Uterus (tissue), 4 donors: Measurements from ENCODE around the gene DLL3. TPM values are rescaled to one million over a fixed set of nuclear protein-coding genes. Genes with fewer than 3 reads are reported as not detected.

Experiments used
- DNase-seq, 2 donors: peaks; one replicate each; pipeline ENCODE4 v3.0.0-alpha.2; 2019 to 2020
- H3K27ac ChIP-seq, 2 donors: fragments of 200-600 bp; sonication (generic); 1 replicate in 1 of 2; 2 replicates in 1 of 2; pipeline ENCODE4 v1.5.1; 2016 to 2018
- H3K27me3 ChIP-seq, 2 donors: fragments of 200-600 bp; sonication (generic); one replicate each; pipeline ENCODE4 v1.5.1; 2018 to 2019; ENCODE audit warnings: control low read depth in 1 of 2
- H3K36me3 ChIP-seq, 2 donors: fragments of 200-600 bp; sonication (generic); one replicate each; pipeline ENCODE4 v1.5.1; 2019; ENCODE audit warnings: control low read depth in 1 of 2
- H3K4me1 ChIP-seq, 2 donors: fragments of 200-600 bp; sonication (generic); one replicate each; pipeline ENCODE4 v1.5.1; 2018 to 2019; ENCODE audit warnings: control low read depth in 1 of 2
- H3K4me3 ChIP-seq, 2 donors: fragments of 200-600 bp; sonication (generic); 1 replicate in 1 of 2; 2 replicates in 1 of 2; pipeline ENCODE4 v1.5.1; 2018 to 2019; ENCODE audit warnings: mild to moderate bottlenecking in 1 of 2
- H3K9me3 ChIP-seq, 2 donors: fragments of 200-600 bp; sonication (generic); one replicate each; pipeline ENCODE4 v1.5.1; 2019; ENCODE audit warnings: control low read depth in 1 of 2
- POLR2A ChIP-seq, 2 donors: fragments of 450-650 bp; IDR thresholded peaks; one replicate each; pipeline ENCODE4 v1.6.1; 2016; ENCODE audit warnings: antibody characterized with exemption in 2 of 2, mild to moderate bottlenecking in 1 of 2, moderate library complexity in 1 of 2
- intact Hi-C: fragments of 100-400 bp; cut with DNase I; formaldehyde crosslinking; loops from one replicate; pipeline ENCODE4 v1.15.1; 2023; ENCODE audit warnings: low total_unique reads
- total RNA-seq, 4 donors: library from RNA; depleted of rRNA in 3 of 4; stranded (reverse); fragments of >200 nt in 3 of 4; gene quantifications; one replicate each; pipeline versions ENCODE4 v1.1.0 to v1.2.4, GENCODE V29; 2014 to 2023
- TF ChIP-seq, protein P1 (sequence below), 4 experiments: fragments of 200-600 bp in 2 of 4; fragments of 450-650 bp in 2 of 4; sonication (generic) in 2 of 4; IDR thresholded peaks; one replicate each; pipeline ENCODE4 v1.5.1; 2016 to 2019; ENCODE audit warnings: antibody characterized with exemption in 4 of 4, mild to moderate bottlenecking in 2 of 4, moderate library complexity in 1 of 4
- donor health status: DM: yes; HTN: yes; CAD: no.

The DLL3 gene
- total RNA-seq, 4 donors from 2014 or later: 0.41 TPM; not detected in 3

GRCh38 chr19:39494661-39495060 is 4.1 kb upstream of the DLL3 start:
- Histone ChIP-seq H3K4me3 (no peak overlapping the region), H3K4me1 (peaks cover 0 to 15% of the 10 kb centered on the region in 2 donors), H3K36me3 (no peaks in the 10 kb centered on the region), H3K27me3 (peaks cover 16 to 21% of the 10 kb centered on the region in 2 donors), H3K27ac (no peak overlapping the region), H3K9me3 (no peaks in the 10 kb centered on the region)
- no peak for DNase-seq
- TF ChIP-seq, protein P1, sequence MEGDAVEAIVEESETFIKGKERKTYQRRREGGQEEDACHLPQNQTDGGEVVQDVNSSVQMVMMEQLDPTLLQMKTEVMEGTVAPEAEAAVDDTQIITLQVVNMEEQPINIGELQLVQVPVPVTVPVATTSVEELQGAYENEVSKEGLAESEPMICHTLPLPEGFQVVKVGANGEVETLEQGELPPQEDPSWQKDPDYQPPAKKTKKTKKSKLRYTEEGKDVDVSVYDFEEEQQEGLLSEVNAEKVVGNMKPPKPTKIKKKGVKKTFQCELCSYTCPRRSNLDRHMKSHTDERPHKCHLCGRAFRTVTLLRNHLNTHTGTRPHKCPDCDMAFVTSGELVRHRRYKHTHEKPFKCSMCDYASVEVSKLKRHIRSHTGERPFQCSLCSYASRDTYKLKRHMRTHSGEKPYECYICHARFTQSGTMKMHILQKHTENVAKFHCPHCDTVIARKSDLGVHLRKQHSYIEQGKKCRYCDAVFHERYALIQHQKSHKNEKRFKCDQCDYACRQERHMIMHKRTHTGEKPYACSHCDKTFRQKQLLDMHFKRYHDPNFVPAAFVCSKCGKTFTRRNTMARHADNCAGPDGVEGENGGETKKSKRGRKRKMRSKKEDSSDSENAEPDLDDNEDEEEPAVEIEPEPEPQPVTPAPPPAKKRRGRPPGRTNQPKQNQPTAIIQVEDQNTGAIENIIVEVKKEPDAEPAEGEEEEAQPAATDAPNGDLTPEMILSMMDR (IDR thresholded peaks at IDR 0.05): no peak
- no peak for TF ChIP-seq POLR2A (IDR thresholded peaks at IDR 0.05)
- intact Hi-C loops: no loop called here

- no peak for DNase-seq
- Histone ChIP-seq H3K36me3 (no peaks in the 10 kb centered on the region), H3K27me3 (peaks cover 16 to 21% of the 10 kb centered on the region in 2 donors), H3K27ac (no peak overlapping the region), H3K9me3 (no peaks in the 10 kb centered on the region), H3K4me1 (peaks cover 0 to 15% of the 10 kb centered on the region in 2 donors), H3K4me3 (no peak overlapping the region)
- TF ChIP-seq POLR2A (IDR thresholded peaks at IDR 0.05): no peak
- TF ChIP-seq, protein P1 (IDR thresholded peaks at IDR 0.05): no peak
- intact Hi-C loops: no loop called here
Observed at GRCh38 chr19:39496063-39496462, 2.7 kb upstream of the DLL3 start.

- H3K27me3 ChIP-seq: peaks cover 16 to 21% of the 10 kb centered on the region in 2 donors
- TF ChIP-seq POLR2A (IDR thresholded peaks at IDR 0.05): no peak
- TF ChIP-seq, protein P1 (IDR thresholded peaks at IDR 0.05): no peak
- no peaks in the 10 kb centered on the region for H3K9me3 ChIP-seq
- peaks cover 0 to 15% of the 10 kb centered on the region in 2 donors for H3K4me1 ChIP-seq
- H3K27ac ChIP-seq: no peak overlapping the region
- H3K36me3 ChIP-seq: no peaks in the 10 kb centered on the region
- DNase-seq: no peak
- intact Hi-C loops: no loop called here
- no peak overlapping the region for H3K4me3 ChIP-seq
Observed at GRCh38 chr19:39497701-39497995, 1.1 kb upstream of the DLL3 start.

DNA sequence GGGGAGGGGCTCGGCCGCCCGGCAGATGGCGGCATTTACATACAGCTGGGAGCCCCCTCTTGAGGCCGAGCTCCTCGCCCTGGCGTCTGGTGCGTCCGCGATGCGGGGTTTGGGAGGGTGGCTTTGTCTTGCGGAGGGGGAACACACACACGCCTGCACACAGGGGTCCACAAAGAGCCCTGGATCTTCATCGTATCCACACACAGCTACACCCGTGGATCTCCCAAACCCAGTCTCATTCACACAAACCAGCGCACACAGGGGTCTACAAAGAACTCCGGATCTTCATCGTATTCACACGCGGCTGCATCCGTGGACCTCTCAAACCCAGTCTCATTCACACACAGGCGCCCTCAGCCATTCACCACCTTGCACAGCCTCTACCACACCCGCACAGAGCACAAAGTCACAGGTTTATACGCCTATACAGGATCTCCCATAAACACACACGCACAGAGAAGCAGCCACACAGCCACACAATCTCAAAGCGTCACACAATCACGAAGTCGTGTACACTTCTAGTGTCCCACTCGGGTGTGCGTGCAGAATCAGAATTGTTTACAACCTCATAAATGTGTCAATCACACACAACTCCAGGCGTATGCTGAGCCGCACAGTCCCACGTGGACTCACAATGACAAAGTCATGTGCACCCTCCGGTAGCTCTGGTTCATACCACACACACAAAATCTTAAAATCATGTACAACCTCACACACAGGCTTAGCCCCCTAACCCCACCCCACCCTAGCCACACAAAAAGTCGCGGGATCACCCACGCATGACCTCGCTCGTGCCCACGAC is 550 bp upstream of the DLL3 start:
- no peak overlapping the region for H3K4me3 ChIP-seq
- H3K27me3 ChIP-seq: peaks cover 16 to 23% of the 10 kb centered on the region in 2 donors
- TF ChIP-seq, protein P1 (IDR thresholded peaks at IDR 0.05): peak; percentile 18 to 40 (median 34)
- no peak for TF ChIP-seq POLR2A (IDR thresholded peaks at IDR 0.05)

GRCh38 chr19:39499932-39500331 is 1.2 kb downstream of the DLL3 start:
- no peak for DNase-seq
- intact Hi-C loops: no loop called here
- Histone ChIP-seq H3K4me3 (no peak overlapping the region), H3K27me3 (peaks cover 17 to 28% of the 10 kb centered on the region in 2 donors), H3K4me1 (peaks cover 0 to 15% of the 10 kb centered on the region in 2 donors), H3K9me3 (no peaks in the 10 kb centered on the region), H3K27ac (no peak overlapping the region), H3K36me3 (no peaks in the 10 kb centered on the region)
- TF ChIP-seq, protein P1 (IDR thresholded peaks at IDR 0.05): no peak
- TF ChIP-seq POLR2A (IDR thresholded peaks at IDR 0.05): no peak

More for the DNA sequence above, 550 bp upstream of the DLL3 start:
- intact Hi-C loops: no loop called here
- Histone ChIP-seq H3K4me1 (peaks cover 0 to 15% of the 10 kb centered on the region in 2 donors), H3K9me3 (no peaks in the 10 kb centered on the region), H3K27ac (no peak overlapping the region), H3K36me3 (no peaks in the 10 kb centered on the region)
- no peak for DNase-seq
